ENCODE measurements around the gene COL24A1. TPM values are rescaled to one million over a fixed set of nuclear protein-coding genes. Genes with fewer than 3 reads are reported as not detected.
"Not testable (repeated sequence)": the region's sequence is repeated elsewhere in the genome, so short reads cannot be mapped to it uniquely, and the experiment has no call there.

The COL24A1 gene
- polyA plus RNA-seq, 1 donor (not counting 4 experiments of a cell fraction or from before 2014, with no cell fraction given): not detected

GRCh38 chr1:86114236-86114635 is 42.3 kb downstream of the COL24A1 start:
- DNase-seq (ENCODE audit: low read depth, low spot score): no peak
- FAIRE-seq: no peak
- Histone ChIP-seq H3K27me3 (ENCODE audit: control insufficient read depth, extremely low read depth, insufficient read depth, low read length) (no peaks in the 10 kb centered on the region), H2AFZ (ENCODE audit: control insufficient read depth, low read length) (no peak overlapping the region), H3K4me1 (ENCODE audit: control insufficient read depth, extremely low read depth, insufficient read depth, low read length) (peaks cover 1% of the 10 kb centered on the region), H3K36me3 (ENCODE audit: control insufficient read depth in 2 of 2, extremely low read depth in 1 of 2, insufficient read depth in 2 of 2, low read length in 2 of 2) (no peaks in the 10 kb centered on the region), H3K4me2 (ENCODE audit: control insufficient read depth, extremely low read depth, insufficient read depth, low read depth, low read length) (no peak overlapping the region), H3K27ac (ENCODE audit: control insufficient read depth, insufficient read depth, low read length) (no peak overlapping the region), H3K9me1 (ENCODE audit: control insufficient read depth, extremely low read depth, insufficient read depth, low read length) (no peaks in the 10 kb centered on the region), H3K9ac (ENCODE audit: control insufficient read depth, extremely low read depth, insufficient read depth, low read length) (no peak overlapping the region), H3K79me2 (ENCODE audit: control insufficient read depth, insufficient read depth, low read length) (no peaks in the 10 kb centered on the region), H3K9me3 (ENCODE audit: control insufficient read depth, low read depth, low read length) (no peaks in the 10 kb centered on the region), H4K20me1 (ENCODE audit: control insufficient read depth, extremely low read depth, insufficient read depth, low read length) (no peaks in the 10 kb centered on the region), H3K4me3 (ENCODE audit: control insufficient read depth in 2 of 3, extremely low read depth in 1 of 3, insufficient read depth in 2 of 3, low read depth in 1 of 3, low read length in 3 of 3) (no peak overlapping the region)
- dilution Hi-C loops (cut with MboI; ENCODE audit: extremely low pct_ligation_motif_present, low sequenced_read_pairs): no loop called here
- TF ChIP-seq CTCF (optimal IDR thresholded peaks at IDR 0.05 in 1 of 3, IDR thresholded peaks at IDR 0.05 in 1 of 3, conservative IDR thresholded peaks at IDR 0.05 in 1 of 3; ENCODE audit: extremely low read depth in 1 of 3, insufficient read depth in 2 of 3, low read length in 3 of 3): no peak
- TF ChIP-seq EZH2 (IDR thresholded peaks at IDR 0.05; ENCODE audit: low read length): no peak

- H4K20me1 ChIP-seq (ENCODE audit: control insufficient read depth, extremely low read depth, insufficient read depth, low read length); H3K27ac ChIP-seq (ENCODE audit: control insufficient read depth, insufficient read depth, low read length); H3K9me1 ChIP-seq (ENCODE audit: control insufficient read depth, extremely low read depth, insufficient read depth, low read length); H2AFZ ChIP-seq (ENCODE audit: control insufficient read depth, low read length); H3K27me3 ChIP-seq (ENCODE audit: control insufficient read depth, extremely low read depth, insufficient read depth, low read length); H3K4me3 ChIP-seq (ENCODE audit: control insufficient read depth in 2 of 3, extremely low read depth in 1 of 3, insufficient read depth in 2 of 3, low read depth in 1 of 3, low read length in 3 of 3); DNase-seq (ENCODE audit: low read depth, low spot score); FAIRE-seq; H3K4me2 ChIP-seq (ENCODE audit: control insufficient read depth, extremely low read depth, insufficient read depth, low read depth, low read length); H3K36me3 ChIP-seq (ENCODE audit: control insufficient read depth in 2 of 2, extremely low read depth in 1 of 2, insufficient read depth in 2 of 2, low read length in 2 of 2); H3K9me3 ChIP-seq (ENCODE audit: control insufficient read depth, low read depth, low read length); dilution Hi-C loops (cut with MboI; ENCODE audit: extremely low pct_ligation_motif_present, low sequenced_read_pairs); H3K4me1 ChIP-seq (ENCODE audit: control insufficient read depth, extremely low read depth, insufficient read depth, low read length); H3K79me2 ChIP-seq (ENCODE audit: control insufficient read depth, insufficient read depth, low read length); H3K9ac ChIP-seq (ENCODE audit: control insufficient read depth, extremely low read depth, insufficient read depth, low read length): not testable (repeated sequence)
Measured at GRCh38 chr1:86111590-86111989, 45.0 kb downstream of the COL24A1 start.

GRCh38 chr1:86110451-86111129 is 46.0 kb downstream of the COL24A1 start:
- Histone ChIP-seq H3K27ac (ENCODE audit: control insufficient read depth, insufficient read depth, low read length) (no peak overlapping the region), H3K36me3 (ENCODE audit: control insufficient read depth in 2 of 2, extremely low read depth in 1 of 2, insufficient read depth in 2 of 2, low read length in 2 of 2) (no peaks in the 10 kb centered on the region), H3K4me3 (ENCODE audit: control insufficient read depth in 2 of 3, extremely low read depth in 1 of 3, insufficient read depth in 2 of 3, low read depth in 1 of 3, low read length in 3 of 3) (no peak overlapping the region), H3K27me3 (ENCODE audit: control insufficient read depth, extremely low read depth, insufficient read depth, low read length) (no peaks in the 10 kb centered on the region), H3K4me2 (ENCODE audit: control insufficient read depth, extremely low read depth, insufficient read depth, low read depth, low read length) (no peak overlapping the region), H3K79me2 (ENCODE audit: control insufficient read depth, insufficient read depth, low read length) (no peaks in the 10 kb centered on the region), H4K20me1 (ENCODE audit: control insufficient read depth, extremely low read depth, insufficient read depth, low read length) (no peaks in the 10 kb centered on the region), H3K4me1 (ENCODE audit: control insufficient read depth, extremely low read depth, insufficient read depth, low read length) (no peaks in the 10 kb centered on the region), H3K9me1 (ENCODE audit: control insufficient read depth, extremely low read depth, insufficient read depth, low read length) (no peaks in the 10 kb centered on the region), H2AFZ (ENCODE audit: control insufficient read depth, low read length) (no peak overlapping the region), H3K9ac (ENCODE audit: control insufficient read depth, extremely low read depth, insufficient read depth, low read length) (no peak overlapping the region), H3K9me3 (ENCODE audit: control insufficient read depth, low read depth, low read length) (no peaks in the 10 kb centered on the region)
- no peak for TF ChIP-seq CTCF (optimal IDR thresholded peaks at IDR 0.05 in 1 of 3, IDR thresholded peaks at IDR 0.05 in 1 of 3, conservative IDR thresholded peaks at IDR 0.05 in 1 of 3; ENCODE audit: extremely low read depth in 1 of 3, insufficient read depth in 2 of 3, low read length in 3 of 3)
- no peak for TF ChIP-seq EZH2 (IDR thresholded peaks at IDR 0.05; ENCODE audit: low read length)
- DNase-seq (ENCODE audit: low read depth, low spot score) (no peak), FAIRE-seq (no peak)
- dilution Hi-C loops (cut with MboI; ENCODE audit: extremely low pct_ligation_motif_present, low sequenced_read_pairs): no loop called here

Data from keratinocyte (primary cell).